OCI-LY7 (cell line): ENCODE data around the gene MLN. TPM values are rescaled to one million over a fixed set of nuclear protein-coding genes. Genes with fewer than 3 reads are reported as not detected.

Source experiments
- BruUV-seq: library from RNA; stranded (reverse); fragments of 400-500 nt; replicated peaks from 2 replicates; lab custom pipeline; 2021; lab: Mats Ljungman, UMichigan
- CTCF ChIA-PET: fragments of 300-600 bp; sonication (Branson Sonifier 250); formaldehyde crosslinking; loops from one replicate; lab custom pipeline; 2022; ENCODE audit warnings: antibody characterized with exemption; ENCODE audit not compliant: unreplicated experiment; lab: Charles Lee
- POLR2A ChIA-PET: fragments of 300-600 bp; sonication (Branson Sonifier 250); formaldehyde crosslinking; loops from one replicate; lab custom pipeline; 2022; ENCODE audit warnings: antibody characterized with exemption; lab: Charles Lee
- DNase-seq: peaks from one replicate; pipeline ENCODE4 v3.0.0-alpha.2; 2015; ENCODE audit warnings: low spot score
- H2AFZ ChIP-seq: fragments of 200-600 bp; sonication (generic), shearing (Covaris generic); 2 replicates; pipeline ENCODE4 v1.6.1; 2014; ENCODE audit warnings: mild to moderate bottlenecking, antibody characterized with exemption, low read length, moderate library complexity
- H3K27ac ChIP-seq: fragments of 200-600 bp; sonication (generic); 2 replicates; pipeline ENCODE4 v1.5.1; 2014; ENCODE audit warnings: mixed run types, low read depth, mild to moderate bottlenecking, moderate library complexity, low read length, inconsistent platforms; ENCODE audit not compliant: poor library complexity, severe bottlenecking
- H3K36me3 ChIP-seq: fragments of 200-600 bp; sonication (generic); 2 replicates; pipeline ENCODE4 v1.6.1; 2014; ENCODE audit warnings: mild to moderate bottlenecking, antibody characterized with exemption, low read length, moderate library complexity, mixed read lengths; ENCODE audit not compliant: insufficient read depth
- H3K4me1 ChIP-seq: fragments of 200-600 bp; sonication (generic); 2 replicates; pipeline ENCODE4 v1.5.1; 2014; ENCODE audit warnings: mild to moderate bottlenecking, low read length; ENCODE audit not compliant: insufficient read depth, poor library complexity, severe bottlenecking
- H3K4me2 ChIP-seq: fragments of 200-600 bp; sonication (generic); 2 replicates; pipeline ENCODE4 v1.6.1; 2014; ENCODE audit warnings: mild to moderate bottlenecking, low read length
- H3K4me3 ChIP-seq: fragments of 200-600 bp; sonication (generic); 2 replicates; pipeline ENCODE4 v1.5.1; 2014; ENCODE audit warnings: mild to moderate bottlenecking, low read depth, low read length; ENCODE audit not compliant: poor library complexity, severe bottlenecking
- H3K79me2 ChIP-seq: fragments of 200-600 bp; sonication (generic); 2 replicates; pipeline ENCODE4 v1.6.1; 2016; ENCODE audit warnings: low read depth, mild to moderate bottlenecking, low read length, moderate library complexity, mixed read lengths; ENCODE audit not compliant: insufficient read depth
- H3K9me2 ChIP-seq: fragments of 200-600 bp; sonication (generic); 2 replicates; pipeline ENCODE4 v1.6.1; 2016; ENCODE audit warnings: mild to moderate bottlenecking, low read length, mixed read lengths; ENCODE audit not compliant: insufficient read depth
- H3K9me3 ChIP-seq: fragments of 200-600 bp; sonication (generic); 2 replicates; pipeline ENCODE4 v1.6.1; 2014; ENCODE audit warnings: mild to moderate bottlenecking, mixed run types, low read length, mixed read lengths
- H4K20me1 ChIP-seq: fragments of 200-600 bp; sonication (generic); 2 replicates; pipeline ENCODE4 v1.6.1; 2014; ENCODE audit warnings: mild to moderate bottlenecking, antibody characterized with exemption, low read length, moderate library complexity, mixed read lengths; ENCODE audit not compliant: insufficient read depth
- CTCF ChIP-seq: fragments of 200-600 bp; sonication (generic); conservative IDR thresholded peaks from 2 replicates; pipeline ENCODE4 v1.5.1; 2014; ENCODE audit warnings: mild to moderate bottlenecking, antibody characterized with exemption, low read length, moderate library complexity, mixed read lengths
- EZH2phosphoT487 ChIP-seq: fragments of 200-600 bp; sonication (generic); IDR thresholded peaks from 2 replicates; pipeline ENCODE4 v1.6.1; 2018; ENCODE audit warnings: low read depth, borderline replicate concordance, mild to moderate bottlenecking, mixed run types, antibody characterized with exemption, low read length, moderate library complexity, mixed read lengths
- intact Hi-C: fragments of 100-400 bp; cut with micrococcal nuclease; formaldehyde crosslinking; loops from one replicate; pipeline ENCODE4 v1.10.0; 2022; ENCODE audit not compliant: unreplicated experiment
- total RNA-seq, 2 experiments: library from RNA; depleted of rRNA in 1 of 2; stranded (reverse); fragments of >200 nt in 1 of 2; shearing (Covaris generic) in 1 of 2; gene quantifications; 2 replicates each; pipeline ENCODE4 v1.2.3, GENCODE V29; 2014 to 2022

Gene MLN
- total RNA-seq, 2 experiments from 2014 or later = not detected

GRCh38 chr6:33818293-33818692, 14.5 kb upstream of the MLN start:
- no peak for DNase-seq
- H3K27ac ChIP-seq = no peak overlapping the region
- H2AFZ ChIP-seq = no peak overlapping the region
- H3K79me2 ChIP-seq = no peaks in the 10 kb centered on the region
- POLR2A ChIA-PET = no interaction called here
- no TSS peak for BruUV-seq
- no peak overlapping the region for H3K4me2 ChIP-seq
- no peaks in the 10 kb centered on the region for H3K4me1 ChIP-seq
- no peak overlapping the region for H3K4me3 ChIP-seq
- H3K9me2 ChIP-seq = no peaks in the 10 kb centered on the region
- no peaks in the 10 kb centered on the region for H3K36me3 ChIP-seq
- H3K9me3 ChIP-seq = no peaks in the 10 kb centered on the region
- intact Hi-C loops = no loop called here
- CTCF ChIA-PET = no interaction called here
- TF ChIP-seq EZH2phosphoT487 (no peak), CTCF (no peak)
- no peaks in the 10 kb centered on the region for H4K20me1 ChIP-seq

- H3K36me3 ChIP-seq = no peaks in the 10 kb centered on the region
- BruUV-seq = no TSS peak
- H3K27ac ChIP-seq = no peak overlapping the region
- no peak overlapping the region for H2AFZ ChIP-seq
- ChIA-PET CTCF (no interaction called here), POLR2A (no interaction called here)
- H3K4me2 ChIP-seq = no peak overlapping the region
- intact Hi-C loops = no loop called here
- H4K20me1 ChIP-seq = no peaks in the 10 kb centered on the region
- TF ChIP-seq EZH2phosphoT487 (no peak), CTCF (no peak)
- no peaks in the 10 kb centered on the region for H3K4me1 ChIP-seq
- H3K9me3 ChIP-seq = no peaks in the 10 kb centered on the region
- no peak for DNase-seq
- no peaks in the 10 kb centered on the region for H3K79me2 ChIP-seq
- no peaks in the 10 kb centered on the region for H3K9me2 ChIP-seq
- H3K4me3 ChIP-seq = no peak overlapping the region
Measured at GRCh38 chr6:33817489-33817888, 13.7 kb upstream of the MLN start.

GRCh38 chr6:33816911-33817310, 13.1 kb upstream of the MLN start:
- no peak overlapping the region for H3K27ac ChIP-seq
- POLR2A ChIA-PET = no interaction called here
- H2AFZ ChIP-seq = no peak overlapping the region
- BruUV-seq = no TSS peak
- CTCF ChIA-PET = no interaction called here
- no peak overlapping the region for H3K4me3 ChIP-seq
- intact Hi-C loops = no loop called here
- no peaks in the 10 kb centered on the region for H3K9me3 ChIP-seq
- H3K9me2 ChIP-seq = no peaks in the 10 kb centered on the region
- no peaks in the 10 kb centered on the region for H4K20me1 ChIP-seq
- TF ChIP-seq EZH2phosphoT487 (no peak), CTCF (no peak)
- H3K4me2 ChIP-seq = no peak overlapping the region
- H3K4me1 ChIP-seq = no peaks in the 10 kb centered on the region
- H3K36me3 ChIP-seq = no peaks in the 10 kb centered on the region
- H3K79me2 ChIP-seq = no peaks in the 10 kb centered on the region
- no peak for DNase-seq
